Caco-2 (cell line): ENCODE results near the gene TOR2A. TPM values are rescaled to one million over a fixed set of nuclear protein-coding genes. Genes with fewer than 3 reads are reported as not detected.
A peak's percentile ranks its signal among the peaks of the same experiment; 100 is the strongest.

ENCODE experiments used
- BruUV-seq: library from RNA; stranded (reverse); fragments of 400-500 nt; replicated peaks from 2 replicates; lab custom pipeline; 2021; lab: Mats Ljungman, UMichigan
- CTCF ChIA-PET: fragments of 300-600 bp; sonication (Branson Sonifier 250); formaldehyde crosslinking; loops from one replicate; lab custom pipeline; 2022; ENCODE audit warnings: antibody characterized with exemption; lab: Charles Lee
- POLR2A ChIA-PET: fragments of 300-600 bp; sonication (Branson Sonifier 250); formaldehyde crosslinking; loops from one replicate; lab custom pipeline; 2022; ENCODE audit warnings: antibody characterized with exemption; lab: Charles Lee
- DNase-seq, 2 experiments: peaks; one replicate each; pipeline versions ENCODE4 v3.0.0 to v3.0.0-alpha.2; 2020 to 2022
- H3K27me3 ChIP-seq: replicated peaks from 2 replicates; pipeline ENCODE4 v1.6.0; 2011; ENCODE audit warnings: low read length; ENCODE audit not compliant: control insufficient read depth, insufficient read depth
- H3K36me3 ChIP-seq: 2 replicates; pipeline ENCODE4 v1.5.1; 2011; ENCODE audit warnings: low read length; ENCODE audit not compliant: control insufficient read depth, insufficient read depth
- H3K4me1 ChIP-seq: fragments of 250-450 bp; sonication (Bioruptor Pico); 2 replicates; pipeline ENCODE4 v1.5.1; 2020; ENCODE audit warnings: mild to moderate bottlenecking
- H3K4me3 ChIP-seq: 2 replicates; pipeline ENCODE4 v1.5.1; 2011; ENCODE audit warnings: low read depth, mild to moderate bottlenecking, control low read depth, low read length
- H3K9me3 ChIP-seq: fragments of 250-450 bp; sonication (Bioruptor Pico); 2 replicates; pipeline ENCODE4 v1.5.1; 2020; ENCODE audit warnings: mild to moderate bottlenecking, moderate library complexity
- H3K27ac Mint-ChIP-seq: one replicate; pipeline ENCODE4 v1.8.0; 2022; ENCODE audit warnings: mixed read lengths; ENCODE audit not compliant: unreplicated experiment
- H3K27me3 Mint-ChIP-seq: one replicate; pipeline ENCODE4 v1.8.0; 2022; ENCODE audit warnings: mixed read lengths; ENCODE audit not compliant: insufficient read depth, unreplicated experiment
- H3K36me3 Mint-ChIP-seq: one replicate; pipeline ENCODE4 v1.8.0; 2022; ENCODE audit warnings: mild to moderate bottlenecking, mixed read lengths; ENCODE audit not compliant: insufficient read depth, unreplicated experiment
- H3K4me1 Mint-ChIP-seq: one replicate; pipeline ENCODE4 v1.8.0; 2022; ENCODE audit warnings: low read depth, mixed read lengths; ENCODE audit not compliant: unreplicated experiment
- H3K4me3 Mint-ChIP-seq: one replicate; pipeline ENCODE4 v1.8.0; 2022; ENCODE audit warnings: mild to moderate bottlenecking, moderate library complexity, mixed read lengths; ENCODE audit not compliant: unreplicated experiment
- H3K9me3 Mint-ChIP-seq: one replicate; pipeline ENCODE4 v1.8.0; 2022; ENCODE audit warnings: mixed read lengths; ENCODE audit not compliant: unreplicated experiment
- CTCF ChIP-seq, 2 experiments: fragments of 200-600 bp in 1 of 2; IDR thresholded peaks; 1 replicate in 1 of 2; 2 replicates in 1 of 2; pipeline versions ENCODE4 v1.5.1 to v1.8.0; 2011 to 2022; ENCODE audit warnings: antibody characterized with exemption in 1 of 2, control low read depth in 1 of 2, inconsistent platforms in 1 of 2, low read depth in 1 of 2, low read length in 1 of 2, mild to moderate bottlenecking in 1 of 2, moderate library complexity in 1 of 2; ENCODE audit not compliant: insufficient read depth in 1 of 2, severe bottlenecking in 1 of 2, unreplicated experiment in 1 of 2
- intact Hi-C: fragments of 100-400 bp; cut with micrococcal nuclease; formaldehyde crosslinking; loops from one replicate; pipeline ENCODE4 v1.10.0; 2022; ENCODE audit not compliant: unreplicated experiment
- total RNA-seq: library from RNA; stranded (reverse); gene quantifications from 2 replicates; pipeline ENCODE4 v1.2.3, GENCODE V29; 2022

TOR2A gene
- total RNA-seq, 1 experiment from 2014 or later, result 12.9 TPM

DNA sequence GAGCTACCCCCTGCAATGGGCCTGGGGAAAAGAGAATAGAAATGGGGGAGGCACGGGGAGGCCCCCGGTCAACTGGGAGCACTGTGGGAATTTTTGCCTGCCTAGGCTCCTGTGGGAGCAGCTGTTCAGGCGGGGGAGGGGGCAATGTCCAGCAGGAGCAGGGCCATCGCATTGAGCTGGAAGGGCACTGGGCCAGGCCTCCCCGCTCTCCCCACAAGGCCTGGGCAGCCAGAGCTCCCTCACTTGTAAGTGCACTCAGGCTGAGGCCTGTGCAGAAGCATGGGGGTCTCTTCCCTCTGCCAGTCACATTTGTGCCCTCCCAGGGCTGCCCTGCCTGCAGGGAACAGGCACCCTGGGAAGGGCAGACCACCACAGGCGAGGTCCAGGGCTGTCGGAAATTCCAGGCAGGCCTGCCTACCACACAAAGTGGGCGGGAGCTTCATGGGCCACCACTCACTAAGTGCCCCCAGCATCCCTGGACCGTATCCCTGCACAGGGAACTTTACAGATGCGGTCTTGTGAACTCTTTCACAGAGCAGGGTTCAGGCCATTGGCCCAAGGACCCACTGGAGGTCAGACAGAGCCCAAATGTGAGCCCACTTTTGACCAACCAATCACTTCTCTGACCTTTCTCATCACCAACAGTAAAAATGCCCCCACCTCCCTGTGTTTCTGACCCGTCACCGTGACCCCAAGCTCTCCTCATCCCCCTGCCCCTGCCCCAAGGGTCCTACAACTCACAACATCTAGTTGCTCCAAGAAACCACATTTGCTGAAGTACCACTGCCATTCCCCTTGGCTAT, 29.3 kb downstream of the TOR2A start:
- BruUV-seq, result no TSS peak
- intact Hi-C loops, result no loop called here
- Mint-ChIP-seq H3K4me1 (no peaks in the 10 kb centered on the region), H3K36me3 (no peaks in the 10 kb centered on the region), H3K27me3 (no peaks in the 10 kb centered on the region), H3K9me3 (peaks cover 9% of the 10 kb centered on the region), H3K27ac (no peak overlapping the region), H3K4me3 (no peak overlapping the region)
- Histone ChIP-seq H3K27me3 (no peaks in the 10 kb centered on the region), H3K36me3 (no peaks in the 10 kb centered on the region), H3K9me3 (no peaks in the 10 kb centered on the region), H3K4me1 (no peaks in the 10 kb centered on the region), H3K4me3 (no peak overlapping the region)
- ChIA-PET POLR2A (no interaction called here), CTCF (interaction anchor here (0.6 to 0.8 kb wide), 2 partner anchors 29 to 217 kb away, joined by 3 read pairs; partner anchors contain the start of gene TOR2A)
- no peak for DNase-seq
- TF ChIP-seq CTCF (IDR thresholded peaks at IDR 0.05; ENCODE audit: insufficient read depth in 1 of 2, low read depth in 1 of 2, low read length in 1 of 2, severe bottlenecking in 1 of 2, unreplicated experiment in 1 of 2), result no peak

GRCh38 chr9:127703289-127703946, 31.7 kb downstream of the TOR2A start:
- Histone ChIP-seq H3K9me3 (no peaks in the 10 kb centered on the region), H3K27me3 (no peaks in the 10 kb centered on the region), H3K36me3 (no peaks in the 10 kb centered on the region), H3K4me3 (no peak overlapping the region), H3K4me1 (no peaks in the 10 kb centered on the region)
- BruUV-seq, result no TSS peak
- H3K4me3 Mint-ChIP-seq, result no peak overlapping the region
- H3K9me3 Mint-ChIP-seq, result peaks cover 3% of the 10 kb centered on the region
- H3K27ac Mint-ChIP-seq, result no peak overlapping the region
- ChIA-PET CTCF (interaction anchor here (1.5 kb wide), 1 partner anchor 32 kb away, joined by 6 read pairs; the partner anchor contains the start of gene TOR2A), POLR2A (no interaction called here)
- no peak for TF ChIP-seq CTCF (IDR thresholded peaks at IDR 0.05; ENCODE audit: insufficient read depth in 1 of 2, low read depth in 1 of 2, low read length in 1 of 2, severe bottlenecking in 1 of 2, unreplicated experiment in 1 of 2)
- intact Hi-C loops, result no loop called here
- H3K27me3 Mint-ChIP-seq, result no peaks in the 10 kb centered on the region
- peaks cover 6% of the 10 kb centered on the region for H3K36me3 Mint-ChIP-seq
- DNase-seq, result no peak
- no peaks in the 10 kb centered on the region for H3K4me1 Mint-ChIP-seq

- intact Hi-C loops, result no loop called here
- no peaks in the 10 kb centered on the region for H3K27me3 Mint-ChIP-seq
- Histone ChIP-seq H3K4me1 (no peaks in the 10 kb centered on the region), H3K4me3 (no peak overlapping the region), H3K9me3 (no peaks in the 10 kb centered on the region), H3K27me3 (no peaks in the 10 kb centered on the region), H3K36me3 (no peaks in the 10 kb centered on the region)
- H3K36me3 Mint-ChIP-seq, result peaks cover 6% of the 10 kb centered on the region
- no TSS peak for BruUV-seq
- no peak overlapping the region for H3K27ac Mint-ChIP-seq
- ChIA-PET CTCF (interaction anchor here (0.6 to 1.3 kb wide), 2 partner anchors 34 to 191 kb away, joined by 4 to 11 read pairs; partner anchors contain the start of gene TOR2A), POLR2A (no interaction called here)
- H3K9me3 Mint-ChIP-seq, result no peaks in the 10 kb centered on the region
- no peak for DNase-seq
- peak overlapping the region; percentile 45 for H3K4me3 Mint-ChIP-seq
- TF ChIP-seq CTCF (IDR thresholded peaks at IDR 0.05; ENCODE audit: insufficient read depth in 1 of 2, low read depth in 1 of 2, low read length in 1 of 2, severe bottlenecking in 1 of 2, unreplicated experiment in 1 of 2), result no peak
- no peaks in the 10 kb centered on the region for H3K4me1 Mint-ChIP-seq
Measured at GRCh38 chr9:127700594-127701255, 34.4 kb downstream of the TOR2A start.
